Measurements from ENCODE around the gene ZSCAN12. TPM values are rescaled to one million over a fixed set of nuclear protein-coding genes. Genes with fewer than 3 reads are reported as not detected.

ZSCAN12 gene
- total and polyA plus RNA-seq, 2 of the 13 experiments (the other 11 are each of a cell fraction or from before 2014, with no cell fraction given) = 2.8 to 8.9 TPM

DNA sequence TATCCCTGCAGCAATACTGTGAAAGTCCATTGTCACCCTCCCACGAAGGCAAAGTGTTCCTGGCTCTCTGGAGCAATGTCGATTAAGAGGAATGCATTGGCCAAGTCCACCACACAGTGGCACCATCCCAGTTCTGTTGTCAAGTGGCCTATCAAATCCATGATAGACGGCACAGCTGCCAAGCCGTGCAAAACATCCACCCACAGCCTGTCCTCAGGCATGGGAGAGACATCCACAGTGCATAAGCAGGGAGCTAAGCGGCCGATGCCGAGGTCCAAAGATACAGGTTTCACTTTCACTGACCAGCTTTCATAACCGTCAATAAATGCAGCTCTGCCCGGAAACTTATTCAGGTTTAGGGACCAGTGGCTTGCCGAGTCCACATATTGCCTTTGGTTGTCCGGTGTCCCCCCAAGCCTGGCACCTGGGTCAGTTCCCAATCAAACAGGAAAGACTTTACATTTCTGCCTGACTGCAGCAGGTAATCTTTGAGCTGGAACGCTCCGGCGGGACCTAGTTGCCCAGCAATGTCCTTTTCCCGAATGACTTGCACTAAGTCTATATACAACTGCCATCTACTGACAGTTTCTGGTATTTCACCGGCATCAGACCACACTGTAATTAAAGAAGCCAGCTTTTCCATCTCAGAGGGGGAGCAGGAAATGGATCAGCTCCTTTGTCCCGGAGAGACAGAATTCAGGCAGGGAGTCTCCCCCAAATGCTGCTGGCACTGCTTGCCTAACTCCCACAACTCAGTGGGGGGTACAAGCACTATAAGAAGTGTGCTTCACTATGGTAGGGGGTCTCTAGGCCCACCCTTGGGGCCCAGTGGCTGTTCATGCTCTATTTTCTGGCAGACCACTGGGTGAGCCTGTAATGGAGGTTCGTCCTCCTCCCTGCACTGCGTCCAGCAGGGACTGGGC is 43.5 kb downstream of the ZSCAN12 start:
- DNase-seq (ENCODE audit: low spot score) = peak; percentile 90
- in situ Hi-C loops (cut with HindIII; ENCODE audit: extremely low pct_ligation_motif_present, low pct_unique_long_range_greater_than_20kb) = loop anchor here (5.0 kb wide), 1 partner anchor 224 kb away; no protein-coding TSS in a partner anchor
- TF ChIP-seq JARID2 (CRISPR knock-in tag; IDR thresholded peaks at IDR 0.05; ENCODE audit: insufficient replicate concordance) (peak; percentile 84), ZNF572 (CRISPR knock-in tag; IDR thresholded peaks at IDR 0.05) (no peak), PHF8 (CRISPR knock-in tag; IDR thresholded peaks at IDR 0.05) (peak; percentile 42; the same call in 1 of the 2 replicates), MED8 (CRISPR knock-in tag; IDR thresholded peaks at IDR 0.05; ENCODE audit: insufficient replicate concordance) (no peak), RBAK (CRISPR knock-in tag; IDR thresholded peaks at IDR 0.05) (0 out of 2 replicates have a peak, but pooled peaks have one; percentile 31), HNF4G (IDR thresholded peaks at IDR 0.05; ENCODE audit: borderline replicate concordance, low read depth, low read length) (no peak), HNF4G (CRISPR knock-in tag; IDR thresholded peaks at IDR 0.05; ENCODE audit: borderline replicate concordance, low read depth) (0 out of 2 replicates have a peak, but pooled peaks have one; percentile 45), ATRX (CRISPR knock-in tag; IDR thresholded peaks at IDR 0.05; ENCODE audit: borderline replicate concordance) (no peak), MIER3 (CRISPR knock-in tag; IDR thresholded peaks at IDR 0.05; ENCODE audit: borderline replicate concordance) (peak; percentile 43; the same call in 1 of the 2 replicates), ZNF75D (CRISPR knock-in tag; IDR thresholded peaks at IDR 0.05; ENCODE audit: borderline replicate concordance) (no peak), MED1 (CRISPR knock-in tag; IDR thresholded peaks at IDR 0.05) (peak; percentile 29; the same call in 1 of the 2 replicates), DNMT3B (CRISPR knock-in tag; conservative IDR thresholded peaks at IDR 0.05) (no peak), ZNF501 (CRISPR knock-in tag; IDR thresholded peaks at IDR 0.05) (peak; percentile 72; the same call in 1 of the 2 replicates)
- TF ChIP-seq, protein P1, sequence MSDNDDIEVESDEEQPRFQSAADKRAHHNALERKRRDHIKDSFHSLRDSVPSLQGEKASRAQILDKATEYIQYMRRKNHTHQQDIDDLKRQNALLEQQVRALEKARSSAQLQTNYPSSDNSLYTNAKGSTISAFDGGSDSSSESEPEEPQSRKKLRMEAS (IDR thresholded peaks at IDR 0.05) = no peak; the same call in 1 of the 2 replicates
- TF ChIP-seq, protein P2, sequence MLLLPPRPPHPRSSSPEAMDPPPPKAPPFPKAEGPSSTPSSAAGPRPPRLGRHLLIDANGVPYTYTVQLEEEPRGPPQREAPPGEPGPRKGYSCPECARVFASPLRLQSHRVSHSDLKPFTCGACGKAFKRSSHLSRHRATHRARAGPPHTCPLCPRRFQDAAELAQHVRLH (CRISPR knock-in tag; IDR thresholded peaks at IDR 0.05; ENCODE audit: borderline replicate concordance, low read depth) = peak; percentile 73; the same call in 1 of the 2 replicates
- TF ChIP-seq, protein P3, sequence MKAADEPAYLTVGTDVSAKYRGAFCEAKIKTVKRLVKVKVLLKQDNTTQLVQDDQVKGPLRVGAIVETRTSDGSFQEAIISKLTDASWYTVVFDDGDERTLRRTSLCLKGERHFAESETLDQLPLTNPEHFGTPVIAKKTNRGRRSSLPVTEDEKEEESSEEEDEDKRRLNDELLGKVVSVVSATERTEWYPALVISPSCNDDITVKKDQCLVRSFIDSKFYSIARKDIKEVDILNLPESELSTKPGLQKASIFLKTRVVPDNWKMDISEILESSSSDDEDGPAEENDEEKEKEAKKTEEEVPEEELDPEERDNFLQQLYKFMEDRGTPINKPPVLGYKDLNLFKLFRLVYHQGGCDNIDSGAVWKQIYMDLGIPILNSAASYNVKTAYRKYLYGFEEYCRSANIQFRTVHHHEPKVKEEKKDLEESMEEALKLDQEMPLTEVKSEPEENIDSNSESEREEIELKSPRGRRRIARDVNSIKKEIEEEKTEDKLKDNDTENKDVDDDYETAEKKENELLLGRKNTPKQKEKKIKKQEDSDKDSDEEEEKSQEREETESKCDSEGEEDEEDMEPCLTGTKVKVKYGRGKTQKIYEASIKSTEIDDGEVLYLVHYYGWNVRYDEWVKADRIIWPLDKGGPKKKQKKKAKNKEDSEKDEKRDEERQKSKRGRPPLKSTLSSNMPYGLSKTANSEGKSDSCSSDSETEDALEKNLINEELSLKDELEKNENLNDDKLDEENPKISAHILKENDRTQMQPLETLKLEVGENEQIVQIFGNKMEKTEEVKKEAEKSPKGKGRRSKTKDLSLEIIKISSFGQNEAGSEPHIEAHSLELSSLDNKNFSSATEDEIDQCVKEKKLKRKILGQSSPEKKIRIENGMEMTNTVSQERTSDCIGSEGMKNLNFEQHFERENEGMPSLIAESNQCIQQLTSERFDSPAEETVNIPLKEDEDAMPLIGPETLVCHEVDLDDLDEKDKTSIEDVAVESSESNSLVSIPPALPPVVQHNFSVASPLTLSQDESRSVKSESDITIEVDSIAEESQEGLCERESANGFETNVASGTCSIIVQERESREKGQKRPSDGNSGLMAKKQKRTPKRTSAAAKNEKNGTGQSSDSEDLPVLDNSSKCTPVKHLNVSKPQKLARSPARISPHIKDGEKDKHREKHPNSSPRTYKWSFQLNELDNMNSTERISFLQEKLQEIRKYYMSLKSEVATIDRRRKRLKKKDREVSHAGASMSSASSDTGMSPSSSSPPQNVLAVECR (CRISPR knock-in tag; IDR thresholded peaks at IDR 0.05; ENCODE audit: borderline replicate concordance) = peak; percentile 66; the same call in 1 of the 2 replicates
- TF ChIP-seq, protein P4, sequence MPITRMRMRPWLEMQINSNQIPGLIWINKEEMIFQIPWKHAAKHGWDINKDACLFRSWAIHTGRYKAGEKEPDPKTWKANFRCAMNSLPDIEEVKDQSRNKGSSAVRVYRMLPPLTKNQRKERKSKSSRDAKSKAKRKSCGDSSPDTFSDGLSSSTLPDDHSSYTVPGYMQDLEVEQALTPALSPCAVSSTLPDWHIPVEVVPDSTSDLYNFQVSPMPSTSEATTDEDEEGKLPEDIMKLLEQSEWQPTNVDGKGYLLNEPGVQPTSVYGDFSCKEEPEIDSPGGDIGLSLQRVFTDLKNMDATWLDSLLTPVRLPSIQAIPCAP (CRISPR knock-in tag; IDR thresholded peaks at IDR 0.05; ENCODE audit: low read depth) = 0 out of 2 replicates have a peak, but pooled peaks have one; percentile 71

More for the DNA sequence above, 43.5 kb downstream of the ZSCAN12 start:
- peak; percentile 94 for FAIRE-seq
- TSS peak; percentile 84 for BruUV-seq (replicated peaks)
- Histone ChIP-seq H3K9me3 (ENCODE audit: low read length) (no peaks in the 10 kb centered on the region), H3K36me3 (replicated peaks in 1 of 2; ENCODE audit: control insufficient read depth in 1 of 2, insufficient read depth in 2 of 2, low read length in 2 of 2) (no peaks in the 10 kb centered on the region), H3K9ac (ENCODE audit: insufficient read depth, low read depth, low read length) (peak overlapping the region; percentile 75), H3K4me1 (ENCODE audit: insufficient read depth, low read length) (peaks cover 33% of the 10 kb centered on the region), H3K4me3 (replicated peaks in 1 of 3; ENCODE audit: insufficient read depth in 1 of 3, low read depth in 2 of 3, low read length in 3 of 3) (peak overlapping the region; percentile 70 to 82 (median 77)), H3K79me2 (ENCODE audit: insufficient read depth, low read length) (peaks cover 17% of the 10 kb centered on the region), H3K27ac (ENCODE audit: extremely low read length, insufficient read depth, low read length) (peak overlapping the region; percentile 75), H3K4me2 (ENCODE audit: low read depth, low read length) (peak overlapping the region; percentile 80), H4K20me1 (ENCODE audit: insufficient read depth, low read length) (no peaks in the 10 kb centered on the region), H2AFZ (ENCODE audit: low read length) (peak overlapping the region; percentile 47), H3K27me3 (ENCODE audit: control insufficient read depth in 1 of 2, insufficient read depth in 2 of 2, low read length in 2 of 2) (no peaks in the 10 kb centered on the region; a peak in 1 of 5 replicates)
- CTCF ChIA-PET (ENCODE audit: low intra/inter-chr PET ratio, low total read pairs) = interaction anchor here (0.7 to 1.6 kb wide), 5 partner anchors 75 to 329 kb away, joined by 3 to 13 read pairs (median 3); partner anchors contain the start of gene PGBD1
- intact Hi-C loops (cut with micrococcal nuclease; ENCODE audit: unreplicated experiment) = loop anchor here (1.0 to 2.0 kb wide), 7 partner anchors 27 to 222 kb away; partner anchors contain the start of genes PGBD1, ZKSCAN4, ZKSCAN8 and ZSCAN26
- 12% methylated on average over 14 of the region's 19 CpGs for WGBS (ENCODE audit: low lambda C conversion rate)
- peak; percentile 89 for ATAC-seq
- POLR2A ChIA-PET = interaction anchor here (0.8 to 3.8 kb wide), 25 partner anchors 8 to 546 kb away, joined by 3 to 35 read pairs (median 7); partner anchors contain the start of genes PGBD1, ZKSCAN4, ZKSCAN8 and ZSCAN16

Data from HepG2 (cell line).